ENCODE data around the gene KPNA1.

KPNA1 gene

DNA sequence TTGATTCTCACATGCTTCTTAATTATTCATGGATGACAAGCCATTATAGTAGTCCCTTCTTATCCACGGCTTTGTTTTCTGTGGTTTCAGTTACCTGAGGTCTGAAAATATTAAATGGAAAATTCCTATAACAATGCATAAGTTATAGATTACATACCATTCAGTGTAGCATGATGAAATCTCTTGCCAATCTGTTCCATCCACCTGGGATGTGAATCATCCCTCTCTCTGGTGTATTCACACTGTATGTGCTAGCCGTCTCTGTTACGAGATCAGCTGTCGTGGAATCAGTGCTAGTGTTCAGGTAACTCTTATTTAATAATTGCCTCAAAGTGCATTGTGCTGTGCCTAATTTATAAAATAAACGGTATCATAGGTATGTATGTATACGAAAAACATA is 104.1 kb downstream of the KPNA1 start:
- DNase-seq, result no peak

DNA sequence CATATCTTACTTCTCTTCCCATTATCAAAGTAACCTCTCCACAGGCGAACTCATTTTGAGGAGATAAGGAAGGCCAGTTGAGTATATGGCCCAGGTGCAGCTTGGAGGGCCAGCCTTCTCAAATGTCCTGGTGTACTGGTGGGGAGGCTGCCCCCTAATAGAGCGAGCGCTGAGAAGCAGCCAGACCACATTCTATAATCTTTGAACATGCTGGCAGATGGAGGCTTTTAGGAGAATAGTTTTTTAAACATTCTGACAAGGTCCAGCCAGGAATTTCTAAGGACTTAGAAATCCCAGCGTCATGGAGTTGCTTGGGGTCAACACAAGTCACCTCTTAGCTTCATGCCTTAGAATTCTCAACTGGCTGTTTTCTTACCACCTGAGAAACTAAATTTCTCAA is 104.6 kb downstream of the KPNA1 start:
- no peak for DNase-seq

GRCh38 chr3:122409446-122409845 is 105.3 kb downstream of the KPNA1 start:
- DNase-seq, result no peak

DNA sequence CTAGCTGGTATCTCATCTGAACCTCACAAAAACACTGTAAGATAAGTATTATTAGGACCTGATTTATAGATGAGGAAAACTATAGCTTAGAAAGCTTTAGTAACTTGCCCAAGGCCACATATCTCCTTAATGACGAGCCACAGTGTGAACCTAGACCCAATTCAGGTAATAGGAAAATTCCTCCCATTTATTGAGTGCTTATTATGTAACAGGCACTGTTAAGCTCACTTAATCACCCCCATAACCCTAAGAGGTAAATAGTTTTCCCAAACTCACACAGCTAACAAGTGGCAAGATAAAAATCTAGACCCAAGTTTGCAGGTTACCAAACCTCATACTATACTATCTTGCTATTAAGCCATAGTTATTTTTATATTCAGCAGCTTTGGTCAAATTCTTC is 106.8 kb downstream of the KPNA1 start:
- DNase-seq, result no peak

DNA sequence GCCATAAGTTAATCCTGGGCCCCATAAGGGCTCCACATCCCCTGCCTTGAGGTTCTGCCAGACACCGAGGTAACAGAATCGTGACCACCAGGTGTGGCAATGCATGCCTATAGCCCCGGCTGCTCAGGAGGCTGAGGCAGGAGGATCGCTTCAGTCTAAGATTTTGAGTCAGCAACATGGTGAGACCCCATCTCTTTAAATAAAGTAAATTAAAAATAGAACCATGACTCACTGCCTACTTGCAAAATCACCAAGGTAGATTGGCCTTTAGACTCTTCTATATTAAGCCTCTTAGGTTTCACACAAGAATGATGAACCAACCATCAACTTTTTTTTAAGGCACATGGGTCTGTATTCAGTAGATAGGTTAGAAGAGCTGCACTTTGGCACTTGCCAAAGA is 108.5 kb downstream of the KPNA1 start:
- no peak for DNase-seq

GRCh38 chr3:122405015-122405414 is 109.7 kb downstream of the KPNA1 start:
- no peak for DNase-seq

GRCh38 chr3:122403489-122403888 is 111.2 kb downstream of the KPNA1 start:
- DNase-seq, result no peak

DNA sequence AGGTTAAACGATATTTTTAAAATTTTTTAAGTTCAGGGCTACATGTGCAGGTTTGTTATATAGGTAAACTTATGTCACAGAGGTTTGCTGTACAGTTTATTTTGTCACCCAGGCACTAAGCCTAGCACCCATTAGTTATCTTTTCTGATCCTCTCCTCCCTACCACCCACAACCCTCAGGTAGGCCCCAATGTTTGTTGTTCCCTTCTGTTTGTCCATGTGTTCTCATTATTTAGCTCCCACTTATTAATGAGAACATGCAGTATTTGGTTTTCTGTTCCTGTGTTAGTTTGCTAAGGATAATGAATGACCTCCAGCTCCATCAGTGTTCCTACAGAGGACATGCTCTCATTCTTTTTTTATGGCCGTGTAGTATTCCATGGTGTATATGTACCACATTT is 115.8 kb downstream of the KPNA1 start:
- DNase-seq, result no peak

DNA sequence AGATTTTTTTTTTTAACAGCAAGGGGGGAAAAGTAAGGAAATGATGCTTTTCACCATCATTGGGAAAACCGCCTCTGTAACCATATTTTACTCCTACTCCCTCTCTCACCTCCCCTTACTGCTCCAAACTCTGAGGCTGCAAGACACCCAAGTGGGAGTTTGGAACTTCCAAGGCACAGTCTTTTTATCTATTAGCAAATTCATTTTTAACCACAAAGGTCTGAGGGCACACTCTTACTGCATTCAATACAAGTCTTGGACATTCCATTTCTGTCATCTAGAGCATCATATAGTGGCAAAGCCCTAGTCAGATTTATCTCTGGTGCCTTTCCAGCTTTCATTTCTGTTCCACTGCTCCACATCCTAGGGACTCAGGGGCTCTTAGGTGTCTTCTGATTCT is 117.5 kb downstream of the KPNA1 start:
- DNase-seq, result no peak

DNA sequence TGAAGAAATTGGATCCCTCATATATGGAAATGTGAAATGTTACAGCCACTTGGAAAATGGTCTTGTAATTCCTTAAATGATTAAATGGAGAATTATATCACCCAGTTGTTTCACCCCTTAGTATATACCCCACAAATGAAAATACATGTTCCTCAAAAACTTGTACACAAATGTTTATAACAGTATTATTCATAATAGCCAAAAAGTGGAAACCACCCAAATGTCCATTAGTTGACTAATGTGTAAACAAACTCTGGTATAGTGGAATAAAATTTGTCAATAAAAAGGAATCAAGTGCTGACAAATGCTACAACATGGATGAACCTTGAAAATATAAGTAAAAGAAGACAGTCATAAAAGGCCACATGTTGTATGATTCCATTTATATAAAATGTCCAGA is 118.2 kb downstream of the KPNA1 start:
- no peak for DNase-seq

DNA sequence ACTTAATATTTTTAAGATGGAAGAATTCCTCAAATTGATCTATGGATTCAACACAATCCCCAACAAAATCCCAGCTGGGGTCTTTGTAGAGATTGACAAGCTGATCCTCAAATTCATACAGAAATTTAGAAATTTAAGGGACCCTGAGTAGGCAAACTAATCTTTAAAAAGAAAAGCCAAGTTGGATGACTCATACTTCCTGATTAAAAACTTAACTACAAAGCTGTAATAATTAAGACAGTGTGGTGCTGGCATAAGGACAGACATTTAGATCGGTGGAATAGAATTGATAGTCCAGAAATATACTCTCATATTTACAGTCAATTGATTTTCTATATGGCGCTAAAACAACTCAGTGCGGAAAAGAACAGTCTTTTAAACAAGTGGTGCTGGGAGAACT is 119.2 kb downstream of the KPNA1 start:
- no peak for DNase-seq

DNA sequence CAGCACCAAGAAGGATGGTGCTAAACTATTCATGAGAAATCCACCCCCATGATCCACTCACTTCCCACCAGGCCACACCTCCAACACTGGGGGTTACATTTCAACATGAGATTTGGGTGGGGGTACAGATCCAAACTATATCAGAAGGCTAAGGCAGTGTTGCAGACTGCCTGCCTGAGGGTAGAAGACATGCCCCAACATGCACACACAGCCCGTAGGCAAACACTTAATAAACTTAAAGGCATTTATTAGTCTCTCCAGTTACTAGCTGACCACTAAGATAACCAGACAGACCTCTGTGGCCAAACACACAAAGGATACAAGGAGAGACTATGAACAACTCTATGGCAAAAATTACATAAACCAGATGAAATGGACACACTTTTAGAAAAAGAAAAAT is 120.6 kb downstream of the KPNA1 start:
- no peak for DNase-seq

- DNase-seq, result no peak
Measured at GRCh38 chr3:122392868-122393844, 121.6 kb downstream of the KPNA1 start.

- DNase-seq, result no peak
Measured at GRCh38 chr3:122391681-122392446, 122.9 kb downstream of the KPNA1 start.

DNA sequence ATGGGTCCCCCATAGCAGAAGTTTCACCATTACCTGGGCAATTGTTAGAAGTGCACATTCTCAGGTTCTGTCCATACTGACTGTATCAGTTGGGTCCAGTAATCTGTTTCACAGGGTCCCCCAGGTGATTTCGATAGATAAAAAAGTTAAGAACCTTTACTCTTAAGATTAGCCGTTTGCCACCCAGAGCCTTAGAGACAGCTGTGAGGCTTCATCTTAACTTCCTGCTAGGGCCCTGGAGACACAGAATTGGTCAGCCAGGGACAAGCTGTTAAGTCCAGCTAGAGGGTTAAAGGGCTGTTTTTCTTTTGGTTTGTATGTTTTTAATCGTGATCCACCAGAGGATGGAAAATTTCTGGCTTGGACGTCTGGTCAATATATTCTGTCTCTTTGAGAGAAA is 124.1 kb downstream of the KPNA1 start:
- DNase-seq, result no peak

- no peak for DNase-seq
Measured at GRCh38 chr3:122389892-122390291, 124.8 kb downstream of the KPNA1 start.

DNA sequence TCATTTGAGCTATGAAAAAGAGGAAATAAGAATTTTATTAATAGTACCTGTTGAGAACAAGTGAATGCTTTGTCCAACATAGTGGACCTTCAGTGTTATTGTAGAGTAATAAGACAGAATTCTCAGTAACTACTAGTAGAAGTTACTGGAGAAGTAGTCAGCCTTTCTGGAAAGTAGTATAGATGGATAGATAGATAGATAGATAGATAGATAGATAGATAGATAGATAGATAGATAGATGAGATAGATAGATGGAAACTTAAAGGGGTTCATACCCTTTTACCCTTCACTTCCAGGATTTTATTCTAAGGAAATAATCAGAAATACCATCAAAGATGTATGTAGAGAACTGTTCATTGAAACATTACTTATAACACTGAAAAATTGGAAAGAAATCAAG is 125.5 kb downstream of the KPNA1 start:
- DNase-seq, result no peak

DNA sequence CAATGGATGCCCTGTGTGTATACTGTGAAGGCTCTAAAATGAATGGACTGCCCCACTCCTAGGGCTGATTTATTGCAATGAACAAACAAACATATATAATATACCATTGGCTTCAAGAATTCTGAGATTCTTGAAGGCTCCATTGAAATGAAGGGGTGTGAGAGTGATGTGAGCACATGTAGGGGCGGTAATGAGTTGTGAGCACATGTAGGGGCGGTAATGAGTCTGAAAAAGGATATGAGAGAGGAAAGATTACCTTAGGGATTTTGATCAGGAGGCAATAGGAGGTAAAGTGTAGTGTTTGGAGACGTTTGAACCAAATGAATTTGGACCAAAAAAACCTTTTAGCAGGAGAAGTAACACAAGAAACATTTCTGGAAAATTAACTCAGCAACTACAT is 127.0 kb downstream of the KPNA1 start:
- no peak for DNase-seq

DNA sequence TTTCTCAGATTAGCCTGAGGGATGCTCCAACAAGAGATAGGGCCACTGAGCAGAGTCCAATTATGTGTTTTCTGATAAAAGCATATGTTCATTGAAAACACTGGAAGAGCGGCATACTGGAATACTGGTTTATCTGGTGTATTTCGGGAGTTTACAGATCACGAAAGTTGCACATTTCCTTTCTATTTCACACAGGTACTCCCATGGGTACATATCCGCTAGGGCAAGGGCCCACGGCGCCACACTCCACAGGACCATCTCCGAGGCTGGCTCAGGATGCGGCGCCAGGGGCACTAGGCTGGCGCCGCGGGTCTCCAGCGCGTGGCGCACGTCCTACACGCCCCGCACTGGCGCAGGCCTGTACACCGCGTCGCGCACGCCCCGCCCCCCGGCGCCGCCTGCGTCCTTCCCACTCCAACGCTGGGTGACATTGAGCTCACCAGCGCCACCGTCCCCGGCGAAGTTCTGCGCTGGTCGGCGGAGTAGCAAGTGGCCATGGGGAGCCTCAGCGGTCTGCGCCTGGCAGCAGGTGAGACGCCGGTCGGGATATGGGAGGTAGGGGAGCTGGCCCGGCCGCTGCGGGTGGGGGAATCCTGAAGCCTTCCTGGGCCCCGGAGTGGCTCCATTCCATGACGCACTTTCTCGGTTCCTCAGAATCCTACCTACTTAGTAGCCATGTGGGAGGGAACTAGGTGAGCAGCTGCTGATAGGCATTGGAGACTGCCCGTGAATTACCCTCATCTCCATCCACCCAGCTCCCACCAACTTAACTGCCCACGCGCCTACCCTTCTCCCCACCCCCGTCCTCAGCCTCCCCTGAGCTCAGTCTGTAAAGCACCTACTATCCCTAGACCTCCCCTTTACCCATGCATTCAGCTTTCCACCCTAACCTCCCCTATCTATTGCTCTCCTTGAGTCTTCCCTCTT is 130.7 kb downstream of the KPNA1 start, which contains the start of gene FAM162A:
Gene FAM162A (plus strand): TSS at position 412 of the 927 bp plus-strand sequence. CDS start 84 bp downstream, at position 496.
- peak; percentile 69 for DNase-seq

- peak; percentile 34 for DNase-seq
Measured at GRCh38 chr3:122382888-122383666, 131.7 kb downstream of the KPNA1 start, which contains the start of gene MIX23. Gene MIX23 (minus strand): TSS chr3:122383231. CDS start chr3:122383224, 7 bp downstream.

GRCh38 chr3:122377975-122378374 is 136.8 kb downstream of the KPNA1 start:
- DNase-seq, result no peak

GRCh38 chr3:122374034-122374433 is 140.7 kb downstream of the KPNA1 start:
- no peak for DNase-seq
